DOHH2 (cell line): Measurements from ENCODE around the gene APCDD1L.

Source experiments
- EZH2phosphoT487 ChIP-seq: fragments of 200-600 bp; sonication (generic); IDR thresholded peaks from 2 replicates; pipeline ENCODE4 v1.6.1; 2017; ENCODE audit warnings: borderline replicate concordance, mild to moderate bottlenecking, antibody characterized with exemption, low read length, moderate library complexity, mixed read lengths
- TF ChIP-seq, protein P1 (sequence below): fragments of 200-600 bp; sonication (generic); IDR thresholded peaks from one replicate; pipeline ENCODE4 v1.5.1; 2014; ENCODE audit warnings: antibody characterized with exemption, mild to moderate bottlenecking, low read depth, low read length; ENCODE audit not compliant: poor library complexity, severe bottlenecking

DNA sequence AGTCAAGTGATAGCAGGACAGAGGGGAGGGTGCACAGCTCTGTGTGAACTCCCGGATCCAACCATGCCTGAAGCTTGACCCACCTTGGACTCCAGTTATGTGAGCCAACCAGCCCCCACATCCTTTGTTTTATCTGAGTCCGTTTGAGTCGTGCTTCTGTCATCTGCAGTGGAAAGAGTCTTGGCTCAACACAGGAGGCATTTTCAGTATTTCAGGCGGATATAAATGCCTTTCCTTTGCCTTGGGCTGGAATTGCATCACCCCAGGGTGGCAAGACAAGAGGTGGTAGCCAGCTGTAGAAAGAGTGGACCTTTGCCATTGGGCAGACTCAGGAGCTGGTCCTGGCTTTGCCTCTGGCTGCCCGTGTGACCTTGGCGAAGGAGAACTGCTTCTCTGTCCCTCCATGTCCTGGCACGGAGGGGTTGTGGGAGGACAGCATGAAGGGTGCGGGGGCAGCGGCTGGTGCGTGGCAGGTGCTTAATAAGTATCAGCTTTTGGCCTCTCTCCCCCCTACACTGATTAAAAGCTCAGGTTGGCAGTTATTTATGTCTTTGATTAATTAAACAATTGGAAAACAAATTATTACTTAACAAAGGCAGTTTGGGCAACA, 42.6 kb upstream of the APCDD1L start:
- TF ChIP-seq, protein P1, sequence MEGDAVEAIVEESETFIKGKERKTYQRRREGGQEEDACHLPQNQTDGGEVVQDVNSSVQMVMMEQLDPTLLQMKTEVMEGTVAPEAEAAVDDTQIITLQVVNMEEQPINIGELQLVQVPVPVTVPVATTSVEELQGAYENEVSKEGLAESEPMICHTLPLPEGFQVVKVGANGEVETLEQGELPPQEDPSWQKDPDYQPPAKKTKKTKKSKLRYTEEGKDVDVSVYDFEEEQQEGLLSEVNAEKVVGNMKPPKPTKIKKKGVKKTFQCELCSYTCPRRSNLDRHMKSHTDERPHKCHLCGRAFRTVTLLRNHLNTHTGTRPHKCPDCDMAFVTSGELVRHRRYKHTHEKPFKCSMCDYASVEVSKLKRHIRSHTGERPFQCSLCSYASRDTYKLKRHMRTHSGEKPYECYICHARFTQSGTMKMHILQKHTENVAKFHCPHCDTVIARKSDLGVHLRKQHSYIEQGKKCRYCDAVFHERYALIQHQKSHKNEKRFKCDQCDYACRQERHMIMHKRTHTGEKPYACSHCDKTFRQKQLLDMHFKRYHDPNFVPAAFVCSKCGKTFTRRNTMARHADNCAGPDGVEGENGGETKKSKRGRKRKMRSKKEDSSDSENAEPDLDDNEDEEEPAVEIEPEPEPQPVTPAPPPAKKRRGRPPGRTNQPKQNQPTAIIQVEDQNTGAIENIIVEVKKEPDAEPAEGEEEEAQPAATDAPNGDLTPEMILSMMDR: no peak
- no peak for TF ChIP-seq EZH2phosphoT487
